IPS DF 4.7 (cell line): ENCODE results near the gene G0S2.

ENCODE experiments used
- DNase-seq: peaks from one replicate; pipeline ENCODE4 v3.0.0-alpha.2; 2013; ENCODE audit warnings: low spot score; ENCODE audit errors: extremely low read depth

G0S2 gene

GRCh38 chr1:209715314-209715713, 40.1 kb downstream of the G0S2 start:
- DNase-seq, result no peak

GRCh38 chr1:209717818-209718217, 42.6 kb downstream of the G0S2 start:
- DNase-seq, result no peak

DNA sequence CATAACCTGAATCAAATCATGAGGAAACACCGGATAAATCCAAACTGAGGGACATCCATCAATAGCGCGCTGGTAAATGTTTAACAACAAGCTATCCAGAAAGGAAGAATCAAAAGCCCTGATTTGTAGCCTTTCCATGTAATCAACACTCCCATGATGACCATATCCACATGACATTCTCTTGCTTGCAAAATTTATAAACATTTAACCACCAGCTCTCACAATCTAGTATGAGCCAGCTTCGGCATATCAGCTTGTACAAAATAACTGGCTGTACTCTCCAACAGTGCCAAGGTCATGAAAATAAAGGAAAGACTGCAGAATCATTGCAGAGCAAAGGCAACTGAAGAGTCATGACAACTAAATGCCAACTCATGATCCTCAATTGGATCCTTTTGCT, 45.1 kb downstream of the G0S2 start:
- no peak for DNase-seq

DNA sequence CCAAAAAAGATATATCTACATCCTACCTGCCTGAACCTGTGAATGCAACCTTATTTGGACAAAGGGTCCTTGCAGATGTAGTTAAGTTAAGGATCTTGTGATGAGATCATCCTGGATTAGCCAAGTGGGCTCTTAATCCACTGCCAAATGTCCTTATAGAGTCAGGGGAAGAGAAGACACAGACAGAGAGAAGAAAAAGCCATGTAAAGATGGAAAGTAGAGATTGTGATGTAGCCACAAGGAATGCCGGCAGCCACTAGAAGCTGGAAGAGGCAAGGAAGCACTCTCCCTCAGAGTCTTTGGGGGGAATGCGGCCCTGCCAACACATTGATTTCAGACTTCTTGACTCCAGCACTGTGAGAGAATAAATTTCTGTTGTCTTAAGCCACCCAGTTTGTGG, 45.6 kb downstream of the G0S2 start:
- no peak for DNase-seq

DNA sequence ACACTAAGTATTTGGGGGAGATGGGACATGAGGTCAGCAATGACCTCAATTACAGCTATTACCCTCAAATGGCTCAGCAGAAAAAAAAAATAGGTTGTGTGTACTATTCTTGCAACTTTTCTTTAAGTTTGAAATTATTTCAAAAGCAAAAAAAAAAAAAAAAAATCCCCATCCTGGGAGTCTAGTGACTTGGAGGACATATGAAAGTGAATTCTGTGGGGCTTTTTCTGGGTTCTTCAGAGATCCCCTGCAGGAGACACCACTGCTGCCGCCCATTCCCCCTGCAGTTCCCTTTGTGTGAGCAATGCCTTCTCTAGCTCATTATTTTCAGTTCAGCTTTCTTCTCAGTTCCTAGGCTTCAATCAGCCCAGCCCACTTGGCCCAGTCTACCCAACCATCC, 46.1 kb downstream of the G0S2 start:
- DNase-seq, result no peak

DNA sequence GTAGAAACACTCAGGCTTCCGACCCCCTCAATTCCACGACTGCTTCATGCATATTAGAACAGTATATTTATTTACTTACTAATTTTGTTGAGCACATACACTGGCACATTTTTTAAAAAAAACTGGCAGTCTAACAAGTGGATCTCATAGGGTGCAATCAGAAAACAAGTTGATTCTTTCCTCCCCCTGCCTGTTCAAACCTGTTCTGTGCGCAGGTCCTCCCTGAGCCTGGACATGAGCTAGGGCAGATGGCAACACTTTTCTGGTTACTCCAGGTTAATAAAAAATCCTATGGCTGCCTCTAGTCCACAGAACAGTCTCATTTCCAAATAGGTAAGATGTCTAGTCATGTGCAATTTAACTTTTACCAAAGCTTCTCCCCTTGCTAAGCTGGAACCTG, 48.1 kb downstream of the G0S2 start:
- no peak for DNase-seq

GRCh38 chr1:209723756-209724693, 48.8 kb downstream of the G0S2 start:
- DNase-seq, result no peak
